PFSK-1 (cell line): ENCODE data around the gene SUMO2.

Source experiments
- FOXP2 ChIP-seq: optimal IDR thresholded peaks from 2 replicates; pipeline ENCODE3; 2011; ENCODE audit warnings: borderline replicate concordance, control low read depth, inconsistent platforms; ENCODE audit not compliant: insufficient read depth; ENCODE audit errors: extremely low read length, extremely low read depth
- POLR2AphosphoS5 ChIP-seq: IDR thresholded peaks from 2 replicates; pipeline ENCODE4 v1.6.1; 2012; ENCODE audit warnings: low read depth, mild to moderate bottlenecking, control low read depth, low read length, moderate library complexity
- REST ChIP-seq, 2 experiments: IDR thresholded peaks; 2 replicates each; pipeline versions ENCODE4 v1.6.1 to v1.8.0; 2011 to 2012; ENCODE audit warnings: low read depth in 2 of 2, low read length in 2 of 2, control low read depth in 1 of 2, inconsistent platforms in 1 of 2, mild to moderate bottlenecking in 1 of 2, moderate library complexity in 1 of 2; ENCODE audit not compliant: insufficient read depth in 1 of 2
- SIN3A ChIP-seq: IDR thresholded peaks from 2 replicates; pipeline ENCODE4 v1.6.1; 2012; ENCODE audit warnings: mild to moderate bottlenecking, low read length, moderate library complexity, borderline replicate concordance; ENCODE audit not compliant: insufficient read depth
- TAF1 ChIP-seq: IDR thresholded peaks from 2 replicates; pipeline ENCODE4 v1.6.1; 2012; ENCODE audit warnings: low read length, control low read depth, borderline replicate concordance; ENCODE audit not compliant: insufficient read depth

Gene SUMO2

DNA sequence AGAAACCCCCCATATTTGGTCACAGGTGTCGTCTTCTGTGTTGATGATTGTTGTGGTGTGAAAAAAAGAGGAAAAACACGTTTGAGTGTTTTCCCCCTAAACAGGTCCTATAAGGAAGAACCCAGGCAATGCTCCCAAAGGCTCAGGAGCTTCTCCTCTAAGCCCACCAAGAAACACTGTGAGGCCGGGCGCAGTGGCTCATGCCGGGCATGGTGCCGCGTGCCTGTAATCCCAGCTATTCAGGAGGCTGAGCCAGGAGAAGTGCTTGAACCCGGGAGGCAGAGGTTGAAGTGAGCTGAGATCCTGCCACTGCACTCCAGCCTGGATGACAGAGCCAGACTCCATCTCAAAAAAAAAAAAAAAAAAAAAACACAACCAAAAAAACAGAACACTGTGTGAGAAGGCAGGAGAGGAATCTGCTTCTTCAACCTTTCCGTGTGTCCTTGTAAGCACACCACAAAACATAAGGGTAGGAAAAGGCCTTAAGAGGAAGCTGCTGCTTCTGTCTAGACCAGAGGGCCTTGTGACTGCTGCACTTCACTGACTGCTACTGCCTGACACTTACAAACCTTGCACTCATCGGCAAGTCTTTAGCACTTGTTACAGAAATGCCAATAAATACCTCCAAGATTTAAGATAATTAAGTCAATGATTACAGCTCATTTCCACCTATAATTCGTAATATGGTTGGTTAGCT lies 37.8 kb downstream of the SUMO2 start:
- no peak for TF ChIP-seq REST (IDR thresholded peaks at IDR 0.05; ENCODE audit: insufficient read depth in 1 of 2, low read depth in 2 of 2, low read length in 2 of 2)
- TF ChIP-seq POLR2AphosphoS5, result no peak; the same call in 1 of the 2 replicates
- no peak for TF ChIP-seq FOXP2

GRCh38 chr17:75142236-75142971 lies 40.4 kb downstream of the SUMO2 start:
- TF ChIP-seq FOXP2, result no peak
- TF ChIP-seq TAF1, result no peak

DNA sequence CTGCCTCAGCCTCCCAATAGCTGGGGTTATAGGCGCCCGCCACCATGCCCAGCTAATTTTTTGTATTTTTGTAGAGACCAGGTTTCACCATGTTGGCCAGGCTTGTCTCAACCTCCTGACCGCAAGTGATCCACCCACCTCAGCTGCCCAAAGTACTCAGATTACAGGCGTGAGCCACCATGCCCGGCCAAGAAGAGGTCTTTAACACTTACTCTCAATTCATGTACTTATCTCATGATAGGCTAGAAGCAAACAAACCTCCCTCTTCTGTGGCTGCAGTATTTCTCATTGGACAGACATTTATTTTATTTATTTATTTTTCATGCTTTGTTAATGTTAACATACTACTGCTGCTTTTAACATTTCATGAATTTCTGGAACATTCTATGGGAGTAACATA lies 44.2 kb downstream of the SUMO2 start:
- no peak for TF ChIP-seq POLR2AphosphoS5
- TF ChIP-seq TAF1, result no peak
- no peak for TF ChIP-seq REST (IDR thresholded peaks at IDR 0.05; ENCODE audit: insufficient read depth in 1 of 2, low read depth in 2 of 2, low read length in 2 of 2)
- TF ChIP-seq SIN3A, result no peak
- no peak for TF ChIP-seq FOXP2

GRCh38 chr17:75135946-75136345 lies 46.8 kb downstream of the SUMO2 start:
- no peak for TF ChIP-seq POLR2AphosphoS5
- TF ChIP-seq TAF1, result no peak
- TF ChIP-seq SIN3A, result no peak
- TF ChIP-seq REST (IDR thresholded peaks at IDR 0.05; ENCODE audit: insufficient read depth in 1 of 2, low read depth in 2 of 2, low read length in 2 of 2), result no peak
- TF ChIP-seq FOXP2, result no peak

DNA sequence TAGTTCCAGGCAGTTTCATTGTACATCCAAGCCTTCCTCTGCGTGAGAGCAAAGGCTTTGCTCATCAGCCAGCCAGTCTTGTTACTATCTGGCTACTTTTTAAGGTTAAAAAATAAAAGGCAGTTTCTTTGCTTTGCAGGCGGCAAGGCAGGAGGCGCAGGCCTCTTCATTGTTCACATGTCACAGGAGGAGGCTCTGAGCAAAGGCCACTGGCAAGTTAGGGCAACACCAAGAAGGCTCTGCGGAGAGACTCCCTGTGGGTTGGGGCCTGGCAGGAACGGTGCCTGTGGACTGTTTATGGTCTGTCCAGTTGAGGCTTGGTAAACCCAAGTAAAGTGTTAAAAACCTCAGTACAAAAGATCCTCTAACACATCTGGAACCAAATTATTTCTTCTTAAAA lies 47.3 kb downstream of the SUMO2 start:
- TF ChIP-seq TAF1, result no peak
- TF ChIP-seq FOXP2, result no peak
- TF ChIP-seq SIN3A, result no peak
- TF ChIP-seq REST (IDR thresholded peaks at IDR 0.05; ENCODE audit: insufficient read depth in 1 of 2, low read depth in 2 of 2, low read length in 2 of 2), result no peak
- TF ChIP-seq POLR2AphosphoS5, result no peak; the same call in 1 of the 2 replicates
